ENCODE measurements around the gene OPTC. TPM values are rescaled to one million over a fixed set of nuclear protein-coding genes. Genes with fewer than 3 reads are reported as not detected.
"Not testable (repeated sequence)": the region's sequence is repeated elsewhere in the genome, so short reads cannot be mapped to it uniquely, and the experiment has no call there.

The OPTC gene
- polyA plus RNA-seq, 1 donor from 2014 or later, result not detected

GRCh38 chr1:203517426-203518110, 23.6 kb downstream of the OPTC start:
- Histone ChIP-seq H3K9me3 (ENCODE audit: low read length) (no peaks in the 10 kb centered on the region), H3K4me2 (ENCODE audit: low read length) (no peak overlapping the region), H3K36me3 (ENCODE audit: insufficient read depth, low read length) (no peaks in the 10 kb centered on the region), H3K27ac (ENCODE audit: low read length) (no peak overlapping the region), H3K79me2 (replicated peaks; ENCODE audit: insufficient read depth, low read length) (no peaks in the 10 kb centered on the region), H3K4me3 (ENCODE audit: low read length) (no peak overlapping the region), H2AFZ (ENCODE audit: low read depth, low read length) (no peak overlapping the region), H3F3A (ENCODE audit: insufficient read depth, low read length, poor library complexity, severe bottlenecking) (peaks cover 5% of the 10 kb centered on the region), H4K20me1 (ENCODE audit: insufficient read depth) (no peaks in the 10 kb centered on the region), H3K9ac (ENCODE audit: low read length) (no peak overlapping the region), H3K27me3 (ENCODE audit: insufficient read depth, low read depth, low read length) (no peaks in the 10 kb centered on the region), H3K9me2 (ENCODE audit: insufficient read depth, low read length) (no peaks in the 10 kb centered on the region)
- TF ChIP-seq, protein P1, sequence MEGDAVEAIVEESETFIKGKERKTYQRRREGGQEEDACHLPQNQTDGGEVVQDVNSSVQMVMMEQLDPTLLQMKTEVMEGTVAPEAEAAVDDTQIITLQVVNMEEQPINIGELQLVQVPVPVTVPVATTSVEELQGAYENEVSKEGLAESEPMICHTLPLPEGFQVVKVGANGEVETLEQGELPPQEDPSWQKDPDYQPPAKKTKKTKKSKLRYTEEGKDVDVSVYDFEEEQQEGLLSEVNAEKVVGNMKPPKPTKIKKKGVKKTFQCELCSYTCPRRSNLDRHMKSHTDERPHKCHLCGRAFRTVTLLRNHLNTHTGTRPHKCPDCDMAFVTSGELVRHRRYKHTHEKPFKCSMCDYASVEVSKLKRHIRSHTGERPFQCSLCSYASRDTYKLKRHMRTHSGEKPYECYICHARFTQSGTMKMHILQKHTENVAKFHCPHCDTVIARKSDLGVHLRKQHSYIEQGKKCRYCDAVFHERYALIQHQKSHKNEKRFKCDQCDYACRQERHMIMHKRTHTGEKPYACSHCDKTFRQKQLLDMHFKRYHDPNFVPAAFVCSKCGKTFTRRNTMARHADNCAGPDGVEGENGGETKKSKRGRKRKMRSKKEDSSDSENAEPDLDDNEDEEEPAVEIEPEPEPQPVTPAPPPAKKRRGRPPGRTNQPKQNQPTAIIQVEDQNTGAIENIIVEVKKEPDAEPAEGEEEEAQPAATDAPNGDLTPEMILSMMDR (IDR thresholded peaks at IDR 0.05; ENCODE audit: poor library complexity, severe bottlenecking), result no peak
- TF ChIP-seq EZH2 (IDR thresholded peaks at IDR 0.05; ENCODE audit: borderline replicate concordance, insufficient read depth, low read length, poor library complexity, severe bottlenecking), result no peak
- no peak for TF ChIP-seq SMC3 (conservative IDR thresholded peaks at IDR 0.05; ENCODE audit: poor library complexity)
- TF ChIP-seq TAF1 (IDR thresholded peaks at IDR 0.05; ENCODE audit: low read depth), result no peak
- no peak for TF ChIP-seq RAD21 (conservative IDR thresholded peaks at IDR 0.05)
- TF ChIP-seq MXI1 (conservative IDR thresholded peaks at IDR 0.05; ENCODE audit: poor library complexity, severe bottlenecking), result no peak
- TF ChIP-seq EP300 (conservative IDR thresholded peaks at IDR 0.05; ENCODE audit: poor library complexity, severe bottlenecking), result no peak
- no peak for TF ChIP-seq POLR2AphosphoS5 (IDR thresholded peaks at IDR 0.05)
- TF ChIP-seq REST (IDR thresholded peaks at IDR 0.05; ENCODE audit: borderline replicate concordance), result no peak

GRCh38 chr1:203518139-203518538, 24.2 kb downstream of the OPTC start:
- not testable (repeated sequence) for H3K4me2 ChIP-seq (ENCODE audit: low read length); H3K4me3 ChIP-seq (ENCODE audit: low read length); H3F3A ChIP-seq (ENCODE audit: insufficient read depth, low read length, poor library complexity, severe bottlenecking); H3K79me2 ChIP-seq (replicated peaks; ENCODE audit: insufficient read depth, low read length); H3K9me3 ChIP-seq (ENCODE audit: low read length); H2AFZ ChIP-seq (ENCODE audit: low read depth, low read length); H4K20me1 ChIP-seq (ENCODE audit: insufficient read depth); H3K9me2 ChIP-seq (ENCODE audit: insufficient read depth, low read length); H3K36me3 ChIP-seq (ENCODE audit: insufficient read depth, low read length); H3K27me3 ChIP-seq (ENCODE audit: insufficient read depth, low read depth, low read length); H3K9ac ChIP-seq (ENCODE audit: low read length); H3K27ac ChIP-seq (ENCODE audit: low read length)
